ENCODE results near the gene MPDU1.

DNA sequence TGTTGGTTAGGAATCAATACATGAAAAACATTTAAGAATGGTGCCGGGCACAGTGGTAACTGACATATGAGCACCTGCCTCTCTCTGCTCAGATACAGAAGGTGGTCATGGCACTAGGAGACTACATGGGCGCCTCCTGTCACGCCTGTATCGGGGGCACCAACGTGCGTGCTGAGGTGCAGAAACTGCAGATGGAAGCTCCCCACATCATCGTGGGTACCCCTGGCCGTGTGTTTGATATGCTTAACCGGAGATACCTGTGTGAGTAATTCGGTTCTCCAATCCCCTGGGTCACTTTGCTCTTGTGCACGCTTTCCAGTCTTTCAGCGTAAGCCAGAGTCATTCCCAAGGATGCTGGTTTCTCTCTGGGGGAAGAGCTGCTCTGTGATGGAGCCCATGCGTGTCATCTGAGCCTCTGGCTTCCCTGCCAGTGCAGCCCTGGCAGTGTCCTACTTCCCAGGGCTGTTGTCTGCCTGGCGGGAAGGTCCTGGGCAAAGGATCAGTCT is 7.2 kb upstream of the MPDU1 start:
- TF ChIP-seq EZH2 (IDR thresholded peaks at IDR 0.05): no peak
- TF ChIP-seq, protein P1, sequence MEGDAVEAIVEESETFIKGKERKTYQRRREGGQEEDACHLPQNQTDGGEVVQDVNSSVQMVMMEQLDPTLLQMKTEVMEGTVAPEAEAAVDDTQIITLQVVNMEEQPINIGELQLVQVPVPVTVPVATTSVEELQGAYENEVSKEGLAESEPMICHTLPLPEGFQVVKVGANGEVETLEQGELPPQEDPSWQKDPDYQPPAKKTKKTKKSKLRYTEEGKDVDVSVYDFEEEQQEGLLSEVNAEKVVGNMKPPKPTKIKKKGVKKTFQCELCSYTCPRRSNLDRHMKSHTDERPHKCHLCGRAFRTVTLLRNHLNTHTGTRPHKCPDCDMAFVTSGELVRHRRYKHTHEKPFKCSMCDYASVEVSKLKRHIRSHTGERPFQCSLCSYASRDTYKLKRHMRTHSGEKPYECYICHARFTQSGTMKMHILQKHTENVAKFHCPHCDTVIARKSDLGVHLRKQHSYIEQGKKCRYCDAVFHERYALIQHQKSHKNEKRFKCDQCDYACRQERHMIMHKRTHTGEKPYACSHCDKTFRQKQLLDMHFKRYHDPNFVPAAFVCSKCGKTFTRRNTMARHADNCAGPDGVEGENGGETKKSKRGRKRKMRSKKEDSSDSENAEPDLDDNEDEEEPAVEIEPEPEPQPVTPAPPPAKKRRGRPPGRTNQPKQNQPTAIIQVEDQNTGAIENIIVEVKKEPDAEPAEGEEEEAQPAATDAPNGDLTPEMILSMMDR (IDR thresholded peaks at IDR 0.05 in 2 of 3, conservative IDR thresholded peaks at IDR 0.05 in 1 of 3; ENCODE audit: borderline replicate concordance in 1 of 3, insufficient read depth in 1 of 3, low read depth in 2 of 3, low read length in 2 of 3): no peak
- TF ChIP-seq JUND (IDR thresholded peaks at IDR 0.05): no peak
- TF ChIP-seq POLR2A (IDR thresholded peaks at IDR 0.05; ENCODE audit: borderline replicate concordance, extremely low read depth, insufficient read depth, insufficient read length): no peak
- no peak for TF ChIP-seq TCF7L2 (IDR thresholded peaks at IDR 0.05; ENCODE audit: borderline replicate concordance, extremely low read depth, insufficient read depth, insufficient read length)
- TF ChIP-seq POLR2AphosphoS5 (IDR thresholded peaks at IDR 0.05; ENCODE audit: low read depth, low read length): peak; percentile 11; the same call in 1 of the 2 replicates
- TF ChIP-seq, protein P2, sequence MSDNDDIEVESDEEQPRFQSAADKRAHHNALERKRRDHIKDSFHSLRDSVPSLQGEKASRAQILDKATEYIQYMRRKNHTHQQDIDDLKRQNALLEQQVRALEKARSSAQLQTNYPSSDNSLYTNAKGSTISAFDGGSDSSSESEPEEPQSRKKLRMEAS (IDR thresholded peaks at IDR 0.05): no peak
- no peak for TF ChIP-seq ELF1 (IDR thresholded peaks at IDR 0.05; ENCODE audit: borderline replicate concordance, low read depth)
- no peak for TF ChIP-seq RAD21 (IDR thresholded peaks at IDR 0.05; ENCODE audit: low read depth)
- TF ChIP-seq, protein P3, sequence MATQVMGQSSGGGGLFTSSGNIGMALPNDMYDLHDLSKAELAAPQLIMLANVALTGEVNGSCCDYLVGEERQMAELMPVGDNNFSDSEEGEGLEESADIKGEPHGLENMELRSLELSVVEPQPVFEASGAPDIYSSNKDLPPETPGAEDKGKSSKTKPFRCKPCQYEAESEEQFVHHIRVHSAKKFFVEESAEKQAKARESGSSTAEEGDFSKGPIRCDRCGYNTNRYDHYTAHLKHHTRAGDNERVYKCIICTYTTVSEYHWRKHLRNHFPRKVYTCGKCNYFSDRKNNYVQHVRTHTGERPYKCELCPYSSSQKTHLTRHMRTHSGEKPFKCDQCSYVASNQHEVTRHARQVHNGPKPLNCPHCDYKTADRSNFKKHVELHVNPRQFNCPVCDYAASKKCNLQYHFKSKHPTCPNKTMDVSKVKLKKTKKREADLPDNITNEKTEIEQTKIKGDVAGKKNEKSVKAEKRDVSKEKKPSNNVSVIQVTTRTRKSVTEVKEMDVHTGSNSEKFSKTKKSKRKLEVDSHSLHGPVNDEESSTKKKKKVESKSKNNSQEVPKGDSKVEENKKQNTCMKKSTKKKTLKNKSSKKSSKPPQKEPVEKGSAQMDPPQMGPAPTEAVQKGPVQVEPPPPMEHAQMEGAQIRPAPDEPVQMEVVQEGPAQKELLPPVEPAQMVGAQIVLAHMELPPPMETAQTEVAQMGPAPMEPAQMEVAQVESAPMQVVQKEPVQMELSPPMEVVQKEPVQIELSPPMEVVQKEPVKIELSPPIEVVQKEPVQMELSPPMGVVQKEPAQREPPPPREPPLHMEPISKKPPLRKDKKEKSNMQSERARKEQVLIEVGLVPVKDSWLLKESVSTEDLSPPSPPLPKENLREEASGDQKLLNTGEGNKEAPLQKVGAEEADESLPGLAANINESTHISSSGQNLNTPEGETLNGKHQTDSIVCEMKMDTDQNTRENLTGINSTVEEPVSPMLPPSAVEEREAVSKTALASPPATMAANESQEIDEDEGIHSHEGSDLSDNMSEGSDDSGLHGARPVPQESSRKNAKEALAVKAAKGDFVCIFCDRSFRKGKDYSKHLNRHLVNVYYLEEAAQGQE (IDR thresholded peaks at IDR 0.05; ENCODE audit: low read depth): no peak
- TF ChIP-seq, protein P4, sequence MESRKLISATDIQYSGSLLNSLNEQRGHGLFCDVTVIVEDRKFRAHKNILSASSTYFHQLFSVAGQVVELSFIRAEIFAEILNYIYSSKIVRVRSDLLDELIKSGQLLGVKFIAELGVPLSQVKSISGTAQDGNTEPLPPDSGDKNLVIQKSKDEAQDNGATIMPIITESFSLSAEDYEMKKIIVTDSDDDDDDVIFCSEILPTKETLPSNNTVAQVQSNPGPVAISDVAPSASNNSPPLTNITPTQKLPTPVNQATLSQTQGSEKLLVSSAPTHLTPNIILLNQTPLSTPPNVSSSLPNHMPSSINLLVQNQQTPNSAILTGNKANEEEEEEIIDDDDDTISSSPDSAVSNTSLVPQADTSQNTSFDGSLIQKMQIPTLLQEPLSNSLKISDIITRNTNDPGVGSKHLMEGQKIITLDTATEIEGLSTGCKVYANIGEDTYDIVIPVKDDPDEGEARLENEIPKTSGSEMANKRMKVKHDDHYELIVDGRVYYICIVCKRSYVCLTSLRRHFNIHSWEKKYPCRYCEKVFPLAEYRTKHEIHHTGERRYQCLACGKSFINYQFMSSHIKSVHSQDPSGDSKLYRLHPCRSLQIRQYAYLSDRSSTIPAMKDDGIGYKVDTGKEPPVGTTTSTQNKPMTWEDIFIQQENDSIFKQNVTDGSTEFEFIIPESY (IDR thresholded peaks at IDR 0.05; ENCODE audit: extremely low read depth, insufficient replicate concordance, low read length): no peak
- TF ChIP-seq SP1 (IDR thresholded peaks at IDR 0.05; ENCODE audit: low read depth): no peak

All from HCT116 (cell line).